HL-60 (cell line): Measurements from ENCODE around the gene KCNJ6.
A peak's percentile ranks its signal among the peaks of the same experiment; 100 is the strongest.

Experiments used
- DNase-seq, 2 experiments: peaks; one replicate each; pipeline ENCODE4 v3.0.0-alpha.2; 2010 to 2020; ENCODE audit warnings: low read depth in 1 of 2, low spot score in 1 of 2
- H3K27ac ChIP-seq: fragments of 250-450 bp; sonication (Bioruptor Pico); replicated peaks from 2 replicates; pipeline ENCODE4 v1.5.1; 2020; ENCODE audit warnings: mild to moderate bottlenecking, moderate library complexity
- H3K27me3 ChIP-seq: fragments of 250-450 bp; sonication (Bioruptor Pico); 2 replicates; pipeline ENCODE4 v1.5.1; 2021; ENCODE audit warnings: mild to moderate bottlenecking, moderate library complexity; ENCODE audit not compliant: insufficient read depth, poor library complexity, severe bottlenecking
- H3K4me3 ChIP-seq: replicated peaks from 2 replicates; pipeline ENCODE4 v1.5.1; 2011; ENCODE audit warnings: mild to moderate bottlenecking, control low read depth, low read length; ENCODE audit not compliant: insufficient read depth
- GABPA ChIP-seq: IDR thresholded peaks from 2 replicates; pipeline ENCODE4 v1.6.1; 2012; ENCODE audit warnings: low read depth
- POLR2AphosphoS5 ChIP-seq: IDR thresholded peaks from 2 replicates; pipeline ENCODE4 v1.6.1; 2012; ENCODE audit warnings: low read depth
- SPI1 ChIP-seq: IDR thresholded peaks from 2 replicates; pipeline ENCODE4 v1.6.1; 2012; ENCODE audit warnings: low read depth, mild to moderate bottlenecking, borderline replicate concordance
- TF ChIP-seq, protein P1 (sequence below): IDR thresholded peaks from one replicate; pipeline ENCODE4 v1.5.1; 2011; ENCODE audit warnings: low read length, control low read depth, inconsistent platforms; ENCODE audit not compliant: insufficient read depth
- TF ChIP-seq, protein P2 (sequence below): IDR thresholded peaks from 2 replicates; pipeline ENCODE4 v1.6.1; 2012; ENCODE audit warnings: low read depth; ENCODE audit not compliant: insufficient replicate concordance

Gene KCNJ6

DNA sequence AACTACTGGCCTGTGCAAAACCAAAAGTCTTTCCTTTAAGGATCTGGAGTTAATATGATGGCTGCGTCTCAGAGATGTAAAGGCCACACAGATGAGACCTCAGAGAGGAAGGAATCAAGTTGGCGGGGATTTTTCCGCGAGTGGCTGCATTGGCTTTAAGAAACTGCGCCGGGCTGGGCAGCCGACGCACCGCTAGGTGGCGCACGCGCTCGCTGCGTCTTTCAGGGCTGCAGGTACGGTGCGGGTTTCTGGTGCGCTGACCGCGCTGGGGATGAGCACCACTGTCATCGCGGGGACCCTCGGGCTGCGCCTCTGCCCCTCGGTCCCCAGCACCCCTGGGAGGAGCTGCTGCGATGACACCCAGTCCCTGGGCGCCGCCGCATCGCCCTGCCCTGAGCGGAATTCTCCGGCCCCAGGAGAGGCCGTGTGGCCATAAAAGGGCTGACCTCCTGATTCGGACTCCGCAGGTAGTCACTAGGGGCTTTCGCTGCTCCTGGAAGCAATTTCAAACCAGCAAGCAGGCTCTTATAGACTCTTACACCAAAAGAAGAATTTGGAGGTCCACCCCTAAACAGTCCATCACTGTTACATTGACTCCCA is 241.0 kb downstream of the KCNJ6 start:
- peaks cover 5% of the 10 kb centered on the region for H3K27me3 ChIP-seq
- H3K4me3 ChIP-seq, result no peak overlapping the region
- no peak for TF ChIP-seq SPI1
- no peak for TF ChIP-seq GABPA
- TF ChIP-seq, protein P1, sequence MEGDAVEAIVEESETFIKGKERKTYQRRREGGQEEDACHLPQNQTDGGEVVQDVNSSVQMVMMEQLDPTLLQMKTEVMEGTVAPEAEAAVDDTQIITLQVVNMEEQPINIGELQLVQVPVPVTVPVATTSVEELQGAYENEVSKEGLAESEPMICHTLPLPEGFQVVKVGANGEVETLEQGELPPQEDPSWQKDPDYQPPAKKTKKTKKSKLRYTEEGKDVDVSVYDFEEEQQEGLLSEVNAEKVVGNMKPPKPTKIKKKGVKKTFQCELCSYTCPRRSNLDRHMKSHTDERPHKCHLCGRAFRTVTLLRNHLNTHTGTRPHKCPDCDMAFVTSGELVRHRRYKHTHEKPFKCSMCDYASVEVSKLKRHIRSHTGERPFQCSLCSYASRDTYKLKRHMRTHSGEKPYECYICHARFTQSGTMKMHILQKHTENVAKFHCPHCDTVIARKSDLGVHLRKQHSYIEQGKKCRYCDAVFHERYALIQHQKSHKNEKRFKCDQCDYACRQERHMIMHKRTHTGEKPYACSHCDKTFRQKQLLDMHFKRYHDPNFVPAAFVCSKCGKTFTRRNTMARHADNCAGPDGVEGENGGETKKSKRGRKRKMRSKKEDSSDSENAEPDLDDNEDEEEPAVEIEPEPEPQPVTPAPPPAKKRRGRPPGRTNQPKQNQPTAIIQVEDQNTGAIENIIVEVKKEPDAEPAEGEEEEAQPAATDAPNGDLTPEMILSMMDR, result peak; percentile 52
- TF ChIP-seq, protein P2, sequence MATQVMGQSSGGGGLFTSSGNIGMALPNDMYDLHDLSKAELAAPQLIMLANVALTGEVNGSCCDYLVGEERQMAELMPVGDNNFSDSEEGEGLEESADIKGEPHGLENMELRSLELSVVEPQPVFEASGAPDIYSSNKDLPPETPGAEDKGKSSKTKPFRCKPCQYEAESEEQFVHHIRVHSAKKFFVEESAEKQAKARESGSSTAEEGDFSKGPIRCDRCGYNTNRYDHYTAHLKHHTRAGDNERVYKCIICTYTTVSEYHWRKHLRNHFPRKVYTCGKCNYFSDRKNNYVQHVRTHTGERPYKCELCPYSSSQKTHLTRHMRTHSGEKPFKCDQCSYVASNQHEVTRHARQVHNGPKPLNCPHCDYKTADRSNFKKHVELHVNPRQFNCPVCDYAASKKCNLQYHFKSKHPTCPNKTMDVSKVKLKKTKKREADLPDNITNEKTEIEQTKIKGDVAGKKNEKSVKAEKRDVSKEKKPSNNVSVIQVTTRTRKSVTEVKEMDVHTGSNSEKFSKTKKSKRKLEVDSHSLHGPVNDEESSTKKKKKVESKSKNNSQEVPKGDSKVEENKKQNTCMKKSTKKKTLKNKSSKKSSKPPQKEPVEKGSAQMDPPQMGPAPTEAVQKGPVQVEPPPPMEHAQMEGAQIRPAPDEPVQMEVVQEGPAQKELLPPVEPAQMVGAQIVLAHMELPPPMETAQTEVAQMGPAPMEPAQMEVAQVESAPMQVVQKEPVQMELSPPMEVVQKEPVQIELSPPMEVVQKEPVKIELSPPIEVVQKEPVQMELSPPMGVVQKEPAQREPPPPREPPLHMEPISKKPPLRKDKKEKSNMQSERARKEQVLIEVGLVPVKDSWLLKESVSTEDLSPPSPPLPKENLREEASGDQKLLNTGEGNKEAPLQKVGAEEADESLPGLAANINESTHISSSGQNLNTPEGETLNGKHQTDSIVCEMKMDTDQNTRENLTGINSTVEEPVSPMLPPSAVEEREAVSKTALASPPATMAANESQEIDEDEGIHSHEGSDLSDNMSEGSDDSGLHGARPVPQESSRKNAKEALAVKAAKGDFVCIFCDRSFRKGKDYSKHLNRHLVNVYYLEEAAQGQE, result no peak
- TF ChIP-seq POLR2AphosphoS5, result no peak
- H3K27ac ChIP-seq, result no peak overlapping the region
- DNase-seq, result peak; percentile 23 to 31

DNA sequence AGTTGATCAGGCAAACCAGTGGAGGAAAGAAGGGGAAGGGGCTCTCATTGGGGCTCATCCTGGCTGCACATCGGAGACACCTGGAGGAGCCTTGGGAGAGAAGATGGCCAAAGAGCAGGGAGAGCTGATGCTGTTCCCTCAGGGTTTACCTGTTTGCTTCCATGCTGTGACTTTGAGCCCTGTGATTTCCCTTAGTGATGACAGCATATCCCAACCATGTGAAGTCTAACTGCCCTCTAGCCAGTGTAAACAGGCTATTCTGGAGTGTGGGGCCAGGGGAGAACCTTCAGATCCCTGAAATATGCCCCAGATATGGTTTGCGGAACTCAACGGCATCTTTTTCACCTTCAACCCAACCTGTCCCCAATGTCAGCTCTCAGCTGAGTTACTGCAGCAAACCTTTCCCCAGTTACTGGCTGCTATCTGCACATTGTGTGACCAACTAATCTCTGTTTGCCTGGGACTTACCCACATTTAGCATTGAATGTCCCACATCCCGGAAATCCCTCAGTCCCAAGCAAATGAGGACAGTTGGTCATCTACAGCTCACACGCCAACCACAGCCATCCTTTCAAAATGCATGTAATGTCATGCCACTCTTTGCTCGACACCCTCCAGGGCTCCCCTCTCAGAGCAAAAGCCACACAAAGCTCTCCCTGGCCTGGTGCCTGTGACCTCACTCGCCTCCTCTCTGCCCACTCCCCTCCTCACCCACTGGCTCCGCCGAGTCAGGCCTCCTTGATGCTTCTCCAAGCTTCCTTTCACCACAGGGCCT is 242.3 kb downstream of the KCNJ6 start:
- Histone ChIP-seq H3K27ac (no peak overlapping the region), H3K4me3 (no peak overlapping the region), H3K27me3 (peaks cover 5% of the 10 kb centered on the region)
- no peak for DNase-seq
- no peak for TF ChIP-seq POLR2AphosphoS5
- TF ChIP-seq, protein P1, result no peak
- TF ChIP-seq GABPA, result no peak
- TF ChIP-seq, protein P2, result no peak
- TF ChIP-seq SPI1, result no peak

DNA sequence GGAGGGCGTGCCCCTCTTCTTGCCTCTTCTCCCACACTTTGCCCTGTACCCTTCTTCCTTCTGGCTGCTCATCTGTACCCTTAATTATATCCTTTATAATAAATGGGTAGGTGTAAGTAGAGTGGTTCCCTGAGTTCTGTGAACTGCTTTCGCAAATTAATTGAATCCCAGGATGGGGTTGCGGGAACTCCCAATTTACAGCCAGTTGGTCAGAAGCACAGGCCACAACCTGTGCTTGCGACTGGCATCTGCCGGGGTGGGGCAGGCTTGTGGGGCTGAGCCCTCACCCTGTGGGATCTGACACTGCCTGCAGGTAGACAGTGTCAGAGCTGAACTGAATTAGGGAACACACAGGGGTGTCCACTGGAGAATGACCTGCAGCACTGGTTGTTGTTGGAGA is 244.9 kb downstream of the KCNJ6 start:
- DNase-seq, result no peak
- TF ChIP-seq SPI1, result no peak
- no peak for TF ChIP-seq GABPA
- Histone ChIP-seq H3K4me3 (no peak overlapping the region), H3K27ac (no peak overlapping the region), H3K27me3 (peaks cover 5% of the 10 kb centered on the region)

DNA sequence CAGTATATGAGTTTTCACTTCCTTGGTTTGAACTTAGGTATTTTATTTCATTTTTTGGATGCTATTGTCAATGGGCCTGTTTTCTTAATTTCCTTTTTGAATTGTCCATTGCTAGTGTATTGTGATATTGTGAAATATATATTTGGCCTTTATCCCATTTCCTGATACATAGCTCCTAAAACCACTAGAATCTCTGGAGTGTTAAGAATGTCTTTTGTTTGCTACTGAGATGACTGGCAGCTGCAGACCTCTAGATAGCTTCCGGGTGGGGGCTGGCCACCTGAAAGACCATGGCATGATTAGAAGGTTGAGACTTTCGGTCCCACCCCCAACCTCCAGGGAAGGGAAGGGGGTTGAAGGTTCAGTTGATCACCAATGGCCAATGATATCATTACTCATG is 245.4 kb downstream of the KCNJ6 start:
- DNase-seq, result no peak
- TF ChIP-seq, protein P1, result no peak
- peaks cover 5% of the 10 kb centered on the region for H3K27me3 ChIP-seq
- H3K4me3 ChIP-seq, result no peak overlapping the region
- H3K27ac ChIP-seq, result no peak overlapping the region
